Transverse colon (tissue), 3 donors: ENCODE data around the gene ANKIB1.

Experiments
- EP300 ChIP-seq: sonication (generic); formaldehyde crosslinking; IDR thresholded peaks from one replicate; pipeline ENCODE4 v1.6.1; 2017; ENCODE audit warnings: antibody characterized with exemption, low read depth
- POLR2A ChIP-seq: fragments of 450-650 bp; IDR thresholded peaks from one replicate; pipeline ENCODE4 v1.6.1; 2016; ENCODE audit warnings: antibody characterized with exemption, mild to moderate bottlenecking, moderate library complexity
- TF ChIP-seq, protein P1 (sequence below), 5 experiments: fragments of 200-600 bp in 3 of 5; fragments of 450-650 bp in 2 of 5; sonication (generic) in 3 of 5; IDR thresholded peaks; 1 replicate in 2 of 5; 2 replicates in 3 of 5; pipeline ENCODE4 v1.5.1; 2016 to 2017; ENCODE audit warnings: antibody characterized with exemption in 5 of 5, inconsistent platforms in 3 of 5, mild to moderate bottlenecking in 2 of 5, moderate library complexity in 1 of 5

DNA sequence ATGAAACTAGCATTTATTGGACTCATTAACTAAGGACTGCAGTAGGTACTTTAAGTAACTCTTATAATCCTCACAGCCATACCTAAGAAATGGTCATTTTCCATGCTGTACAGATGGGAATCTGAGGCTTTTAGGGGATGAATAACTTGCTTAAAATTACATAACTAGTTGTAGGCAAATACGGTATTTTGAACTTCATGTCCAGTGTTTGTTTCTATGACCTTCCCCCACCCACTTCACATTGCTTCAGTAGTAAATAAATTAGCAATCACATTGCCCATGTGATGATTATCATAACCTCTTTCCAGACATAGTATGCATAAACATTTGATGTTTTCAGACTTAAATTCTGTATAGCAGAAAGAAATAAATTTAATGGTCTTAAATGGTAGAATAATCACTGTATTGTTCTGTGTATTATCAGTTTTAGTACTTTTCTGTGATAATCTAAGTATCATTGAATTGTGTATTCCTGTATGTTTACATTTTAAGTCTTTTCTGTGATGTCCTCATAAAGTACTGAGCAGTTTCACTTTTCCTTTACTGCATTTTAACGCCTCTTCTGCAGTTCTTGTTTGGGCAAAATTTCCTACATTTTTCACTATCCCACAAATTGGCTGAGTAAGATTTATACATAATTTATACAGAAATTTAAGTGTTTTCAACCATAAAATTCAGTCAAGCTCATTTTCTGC, 48.3 kb downstream of the ANKIB1 start:
- TF ChIP-seq, protein P1, sequence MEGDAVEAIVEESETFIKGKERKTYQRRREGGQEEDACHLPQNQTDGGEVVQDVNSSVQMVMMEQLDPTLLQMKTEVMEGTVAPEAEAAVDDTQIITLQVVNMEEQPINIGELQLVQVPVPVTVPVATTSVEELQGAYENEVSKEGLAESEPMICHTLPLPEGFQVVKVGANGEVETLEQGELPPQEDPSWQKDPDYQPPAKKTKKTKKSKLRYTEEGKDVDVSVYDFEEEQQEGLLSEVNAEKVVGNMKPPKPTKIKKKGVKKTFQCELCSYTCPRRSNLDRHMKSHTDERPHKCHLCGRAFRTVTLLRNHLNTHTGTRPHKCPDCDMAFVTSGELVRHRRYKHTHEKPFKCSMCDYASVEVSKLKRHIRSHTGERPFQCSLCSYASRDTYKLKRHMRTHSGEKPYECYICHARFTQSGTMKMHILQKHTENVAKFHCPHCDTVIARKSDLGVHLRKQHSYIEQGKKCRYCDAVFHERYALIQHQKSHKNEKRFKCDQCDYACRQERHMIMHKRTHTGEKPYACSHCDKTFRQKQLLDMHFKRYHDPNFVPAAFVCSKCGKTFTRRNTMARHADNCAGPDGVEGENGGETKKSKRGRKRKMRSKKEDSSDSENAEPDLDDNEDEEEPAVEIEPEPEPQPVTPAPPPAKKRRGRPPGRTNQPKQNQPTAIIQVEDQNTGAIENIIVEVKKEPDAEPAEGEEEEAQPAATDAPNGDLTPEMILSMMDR (IDR thresholded peaks at IDR 0.05), result no peak
- TF ChIP-seq EP300 (no peak), POLR2A (no peak)
